Heart left ventricle (tissue), 16 donors: ENCODE measurements around the gene ZNF792. TPM values are rescaled to one million over a fixed set of nuclear protein-coding genes. Genes with fewer than 3 reads are reported as not detected.

Experiments
- ATAC-seq, 4 donors: fragments of 200-7000 bp; cut with Tn5 transposase; one replicate each; pipeline ENCODE4 v1.9.1; 2020 to 2022; ENCODE audit warnings: moderate library complexity in 4 of 4, mild to moderate bottlenecking in 3 of 4, moderate number of reproducible peaks in 1 of 4
- DNase-seq, 5 donors: peaks; one replicate each; pipeline ENCODE4 v3.0.0-alpha.2; 2020
- H3K27ac ChIP-seq, 12 donors: fragments of 200-600 bp; sonication (generic) in 4 of 12; one replicate each; pipeline versions ENCODE4 v1.5.0 to v1.8.0; 2016 to 2022; ENCODE audit warnings: mild to moderate bottlenecking in 2 of 12
- H3K27me3 ChIP-seq, 9 donors: fragments of 200-600 bp; sonication (generic) in 2 of 9; one replicate each; pipeline versions ENCODE4 v1.5.1 to v1.8.0; 2016 to 2022; ENCODE audit warnings: mild to moderate bottlenecking in 3 of 9
- H3K36me3 ChIP-seq, 9 donors: fragments of 200-600 bp; sonication (generic) in 2 of 9; one replicate each; pipeline versions ENCODE4 v1.5.0 to v1.8.0; 2018 to 2022; ENCODE audit warnings: mild to moderate bottlenecking in 2 of 9
- H3K4me1 ChIP-seq, 12 donors: fragments of 200-600 bp; sonication (generic) in 4 of 12; one replicate each; pipeline versions ENCODE4 v1.5.0 to v1.8.0; 2016 to 2022; ENCODE audit warnings: mild to moderate bottlenecking in 3 of 12
- H3K4me3 ChIP-seq, 12 donors: fragments of 200-600 bp; sonication (generic) in 4 of 12; one replicate each; pipeline versions ENCODE4 v1.5.0 to v1.8.0; 2017 to 2022; ENCODE audit warnings: mild to moderate bottlenecking in 9 of 12, moderate library complexity in 4 of 12
- H3K9me3 ChIP-seq, 12 donors: fragments of 200-600 bp; sonication (generic) in 4 of 12; one replicate each; pipeline versions ENCODE4 v1.5.0 to v1.8.0; 2016 to 2022; ENCODE audit warnings: mild to moderate bottlenecking in 1 of 12
- CTCF ChIP-seq, 12 donors: fragments of 200-600 bp; sonication (generic) in 4 of 12; IDR thresholded peaks; one replicate each; pipeline versions ENCODE4 v1.5.0 to v1.8.0; 2018 to 2022; ENCODE audit warnings: antibody characterized with exemption in 12 of 12, mild to moderate bottlenecking in 5 of 12
- POLR2A ChIP-seq, 2 donors: fragments of 450-650 bp; IDR thresholded peaks; one replicate each; pipeline ENCODE4 v1.6.1; 2017; ENCODE audit warnings: antibody characterized with exemption in 2 of 2, mild to moderate bottlenecking in 2 of 2, moderate library complexity in 2 of 2
- WGBS, 4 donors: extraction: QIAGEN DNeasy Blood & Tissue Kit in 2 of 4; methylation state at CpG; one replicate each; pipeline versions ENCODE4 v1.1.5 to v1.1.7; 2013 to 2018; 5-methylcytosine and 5-hydroxymethylcytosine counted together
- intact Hi-C, 10 donors: fragments of 100-400 bp; cut with DNase I; formaldehyde crosslinking; loops; one replicate each; pipeline versions ENCODE4 v1.11.1 to v1.14.2; 2022
- polyA plus RNA-seq, 2 donors: library from polyadenylated mRNA; stranded (reverse); fragments of 200-250 nt; gene quantifications; one replicate each; pipeline ENCODE4 v1.2.3, GENCODE V29; 2013
- total RNA-seq, 9 donors: library from RNA; depleted of rRNA in 2 of 9; stranded (reverse); fragments of >200 nt in 2 of 9; fragmentation: NEBNext Ultra II Directional in 3 of 9; extraction: Animal tissue kit (Norgen Biotek cat#: 25700) in 3 of 9; gene quantifications; one replicate each; pipeline versions ENCODE4 v1.1.0 to v1.2.4, GENCODE V29; 2016 to 2023
- donor health status: ischemic (EF 13 %, LVEDD 7.1; RV severe dilation, severe dysfunction).
- donor health status: healthy with polysubstance abuse.
- donor health status: DM: no; HTN: yes; CAD: no.
- donor health status: DM: no; HTN: no; CAD: no.
- donor health status: ischemic (EF 25% LVEDD 6.9; RV normal size, moderate dysfunction).
- donor health status: ischemic (EF 25% LVEDD 5.7; RV mildly dilated, moderate dysfunction).
- donor health status: healthy.
- donor health status: DM: yes; HTN: yes; CAD: no.
- donor health status: ischemic (EF 35%, LVEDD 5.7; RV mildly dilated, moderate dysfunction).
- donor health status: nonischemic (EF 11% LVEDD 7.7; RV severe dilation, severe dysfunction).
- donor health status: DM: yes; HTN: yes; CAD: no.
- donor health status: PGD.
- donor health status: ischemic (EF 29% LVEDD 5.4; RV normal size, mild dysfunction).
- donor health status: nonischemic (EF 23%, LVEDD 6.1; RV moderate dilation, normal function).

Gene ZNF792
- total and polyA plus RNA-seq, 11 donors: 1.3 to 8.2 (median 4.1) TPM

DNA sequence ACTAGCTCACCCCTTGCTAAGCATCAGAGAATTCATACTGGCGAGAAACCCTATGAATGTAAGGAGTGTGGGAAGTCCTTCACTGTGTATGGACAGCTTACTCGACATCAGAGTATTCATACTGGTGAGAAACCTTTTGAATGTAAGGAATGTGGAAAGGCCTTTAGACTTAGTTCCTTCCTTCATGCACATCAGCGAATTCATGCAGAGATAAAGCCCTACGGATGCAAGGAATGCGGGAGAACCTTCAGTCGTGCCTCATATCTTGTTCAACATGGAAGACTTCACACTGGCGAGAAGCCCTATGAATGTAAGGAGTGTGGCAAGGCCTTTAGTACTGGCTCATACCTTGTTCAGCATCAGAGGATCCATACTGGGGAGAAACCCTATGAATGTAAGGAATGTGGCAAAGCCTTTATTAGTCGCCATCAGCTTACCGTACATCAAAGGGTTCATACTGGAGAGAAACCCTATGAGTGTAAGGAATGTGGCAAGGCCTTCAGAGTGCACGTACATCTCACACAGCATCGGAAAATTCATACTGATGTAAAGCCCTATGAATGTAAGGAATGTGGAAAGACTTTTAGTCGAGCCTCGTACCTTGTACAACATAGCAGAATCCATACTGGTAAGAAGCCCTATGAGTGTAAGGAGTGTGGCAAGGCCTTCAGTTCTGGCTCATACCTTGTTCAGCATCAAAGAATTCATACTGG, 20.0 kb downstream of the ZNF792 start:
- intact Hi-C loops: no loop called here
- peaks cover 0 to 89% (median 48%) of the 10 kb centered on the region in 12 donors for H3K9me3 ChIP-seq
- TF ChIP-seq POLR2A (IDR thresholded peaks at IDR 0.05) (no peak), CTCF (IDR thresholded peaks at IDR 0.05) (no peak)
- no peak overlapping the region for H3K27ac ChIP-seq
- peaks cover 14 to 72% (median 22%) of the 10 kb centered on the region in 9 donors for H3K36me3 ChIP-seq
- no peak overlapping the region for H3K4me3 ChIP-seq
- no peak for ATAC-seq
- DNase-seq: no peak
- H3K27me3 ChIP-seq: no peaks in the 10 kb centered on the region
- 94 to 97% (median 96%) methylated on average over 13 of the region's 13 CpGs for WGBS, 4 donors
- no peaks in the 10 kb centered on the region for H3K4me1 ChIP-seq

DNA sequence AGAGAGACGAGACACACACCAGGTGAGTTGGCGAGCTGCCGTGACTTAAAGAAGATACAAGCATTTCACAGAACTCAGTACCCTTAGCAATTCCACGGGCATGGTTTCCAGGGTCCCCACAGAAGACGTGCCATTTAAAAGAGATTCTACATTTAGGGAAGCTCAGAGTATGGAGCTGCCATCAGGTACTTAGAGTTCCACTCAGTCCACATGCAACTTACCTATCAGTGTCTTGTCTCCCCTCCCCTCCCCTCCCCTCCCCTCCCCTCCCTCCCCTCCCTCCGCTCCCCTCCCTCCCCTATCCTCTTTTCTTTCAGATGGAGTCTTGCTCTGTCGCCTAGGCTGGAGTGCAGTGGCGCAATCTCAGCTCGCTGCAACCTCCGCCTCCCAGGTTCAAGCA, 25.1 kb downstream of the ZNF792 start:
- Histone ChIP-seq H3K27me3 (no peaks in the 10 kb centered on the region), H3K36me3 (peaks cover 10 to 91% (median 39%) of the 10 kb centered on the region in 9 donors), H3K9me3 (peaks cover 0 to 39% (median 14%) of the 10 kb centered on the region in 12 donors), H3K4me3 (no peak overlapping the region), H3K27ac (no peak overlapping the region), H3K4me1 (no peaks in the 10 kb centered on the region)
- no peak for DNase-seq
- ATAC-seq: no peak
- no peak for TF ChIP-seq POLR2A (IDR thresholded peaks at IDR 0.05)
- TF ChIP-seq CTCF (IDR thresholded peaks at IDR 0.05): no peak
- intact Hi-C loops: no loop called here
- 90 to 98% (median 92%) methylated on average over 9 to 10 of the region's 10 CpGs for WGBS, 4 donors

GRCh38 chr19:34936184-34936583, 27.8 kb downstream of the ZNF792 start:
- peaks cover 0 to 91% (median 50%) of the 10 kb centered on the region in 9 donors for H3K36me3 ChIP-seq
- TF ChIP-seq CTCF (IDR thresholded peaks at IDR 0.05) (no peak), POLR2A (IDR thresholded peaks at IDR 0.05) (no peak)
- H3K4me1 ChIP-seq: no peaks in the 10 kb centered on the region
- H3K27ac ChIP-seq: no peak overlapping the region
- DNase-seq (no peak), ATAC-seq (no peak)
- no peak overlapping the region for H3K4me3 ChIP-seq
- 97 to 99% (median 98%) methylated on average over 4 of the region's 4 CpGs for WGBS, 4 donors
- H3K9me3 ChIP-seq: peaks cover 0 to 12% (median 0%) of the 10 kb centered on the region in 12 donors
- intact Hi-C loops: no loop called here
- H3K27me3 ChIP-seq: no peaks in the 10 kb centered on the region

DNA sequence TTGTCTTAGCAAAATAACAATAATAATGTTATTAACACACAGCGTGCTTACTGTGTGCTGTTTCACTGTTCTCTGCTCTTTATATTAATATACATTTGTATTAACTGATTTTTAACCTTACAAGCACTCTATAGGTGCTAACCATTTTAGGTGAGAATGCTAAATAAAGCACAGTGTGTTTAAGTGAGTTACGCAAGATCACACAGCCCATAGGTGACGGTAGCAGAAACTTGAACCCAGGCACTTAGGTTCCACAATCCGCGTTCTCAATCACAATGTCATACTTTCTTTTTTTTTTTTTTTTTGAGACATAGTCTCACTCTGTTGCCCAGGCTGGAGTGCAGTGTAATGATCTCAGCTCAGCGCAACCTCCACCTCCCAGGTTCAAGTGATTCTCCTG, 31.5 kb downstream of the ZNF792 start:
- intact Hi-C loops: no loop called here
- Histone ChIP-seq H3K4me3 (no peak overlapping the region), H3K27me3 (no peaks in the 10 kb centered on the region), H3K36me3 (peaks cover 0 to 78% (median 58%) of the 10 kb centered on the region in 9 donors), H3K27ac (no peak overlapping the region), H3K9me3 (no peaks in the 10 kb centered on the region), H3K4me1 (peaks cover 0 to 10% (median 5%) of the 10 kb centered on the region in 12 donors)
- TF ChIP-seq CTCF (IDR thresholded peaks at IDR 0.05): no peak
- no peak for TF ChIP-seq POLR2A (IDR thresholded peaks at IDR 0.05)
- 90 to 98% (median 97%) methylated on average over 6 of the region's 6 CpGs for WGBS, 4 donors
- no peak for DNase-seq
- no peak for ATAC-seq
